HEK293 (cell line): ENCODE data around the gene ZGLP1.

Experiments
- BCL11A ChIP-seq: fragments of 450-650 bp; formaldehyde crosslinking; IDR thresholded peaks from 2 replicates; pipeline ENCODE4 v1.5.1; 2016; ENCODE audit warnings: low read depth, missing biosample characterization, missing genetic modification characterization
- EGR2 ChIP-seq: fragments of 450-650 bp; formaldehyde crosslinking; IDR thresholded peaks from 2 replicates; pipeline ENCODE4 v1.5.1; 2016; ENCODE audit warnings: low read depth, missing biosample characterization, missing genetic modification characterization
- KLF9 ChIP-seq: fragments of 450-650 bp; formaldehyde crosslinking; IDR thresholded peaks from 2 replicates; pipeline ENCODE4 v1.5.1; 2016; ENCODE audit warnings: missing biosample characterization, missing genetic modification characterization, low read depth
- PRDM4 ChIP-seq: fragments of 450-650 bp; formaldehyde crosslinking; IDR thresholded peaks from 2 replicates; pipeline ENCODE4 v1.5.1; 2017; ENCODE audit warnings: missing biosample characterization, missing genetic modification characterization
- ZBTB17 ChIP-seq: fragments of 450-650 bp; formaldehyde crosslinking; IDR thresholded peaks from 2 replicates; pipeline ENCODE4 v1.5.1; 2016; ENCODE audit warnings: missing biosample characterization, missing genetic modification characterization
- ZBTB7A ChIP-seq: fragments of 450-650 bp; formaldehyde crosslinking; IDR thresholded peaks from 2 replicates; pipeline ENCODE4 v1.5.1; 2016; ENCODE audit warnings: low read depth, missing biosample characterization, missing genetic modification characterization
- ZBTB8A ChIP-seq: fragments of 450-650 bp; formaldehyde crosslinking; IDR thresholded peaks from 2 replicates; pipeline ENCODE4 v1.5.1; 2016; ENCODE audit warnings: missing biosample characterization, missing genetic modification characterization
- ZNF133 ChIP-seq: fragments of 450-650 bp; formaldehyde crosslinking; IDR thresholded peaks from 2 replicates; pipeline ENCODE4 v1.5.1; 2016; ENCODE audit warnings: missing biosample characterization, missing genetic modification characterization
- ZNF146 ChIP-seq: fragments of 450-650 bp; formaldehyde crosslinking; IDR thresholded peaks from 2 replicates; pipeline ENCODE4 v1.5.1; 2016; ENCODE audit warnings: missing biosample characterization, missing genetic modification characterization
- ZNF214 ChIP-seq: fragments of 450-650 bp; formaldehyde crosslinking; IDR thresholded peaks from 2 replicates; pipeline ENCODE4 v1.5.1; 2017; ENCODE audit warnings: missing biosample characterization, mild to moderate bottlenecking, missing genetic modification characterization, borderline replicate concordance
- ZNF341 ChIP-seq: fragments of 450-650 bp; formaldehyde crosslinking; IDR thresholded peaks from 2 replicates; pipeline ENCODE4; 2016; ENCODE audit warnings: low read depth, missing biosample characterization, missing genetic modification characterization
- ZNF37A ChIP-seq: fragments of 450-650 bp; IDR thresholded peaks from 2 replicates; pipeline ENCODE4 v1.5.1; 2018; ENCODE audit warnings: missing biosample characterization, missing genetic modification characterization
- ZNF548 ChIP-seq: fragments of 450-650 bp; formaldehyde crosslinking; IDR thresholded peaks from 2 replicates; pipeline ENCODE4 v1.5.1; 2016; ENCODE audit warnings: missing biosample characterization, missing genetic modification characterization
- ZNF610 ChIP-seq: fragments of 450-650 bp; formaldehyde crosslinking; IDR thresholded peaks from 2 replicates; pipeline ENCODE4 v1.5.1; 2016; ENCODE audit warnings: missing biosample characterization, missing genetic modification characterization, borderline replicate concordance
- ZNF777 ChIP-seq: fragments of 450-650 bp; formaldehyde crosslinking; IDR thresholded peaks from 2 replicates; pipeline ENCODE4 v1.5.1; 2017; ENCODE audit warnings: missing biosample characterization, missing genetic modification characterization, borderline replicate concordance
- TF ChIP-seq, protein P1 (sequence below): fragments of 450-650 bp; formaldehyde crosslinking; IDR thresholded peaks from 2 replicates; pipeline ENCODE4 v1.5.1; 2016; ENCODE audit warnings: missing biosample characterization, missing genetic modification characterization, borderline replicate concordance
- TF ChIP-seq, protein P2 (sequence below): fragments of 450-650 bp; formaldehyde crosslinking; IDR thresholded peaks from 2 replicates; pipeline ENCODE4 v1.5.1; 2016; ENCODE audit warnings: missing biosample characterization, missing genetic modification characterization
- TF ChIP-seq, protein P3 (sequence below): fragments of 450-650 bp; formaldehyde crosslinking; IDR thresholded peaks from 2 replicates; pipeline ENCODE4 v1.5.1; 2016; ENCODE audit warnings: missing biosample characterization, missing genetic modification characterization
- TF ChIP-seq, protein P4 (sequence below): fragments of 450-650 bp; formaldehyde crosslinking; IDR thresholded peaks from 2 replicates; pipeline ENCODE4 v1.5.1; 2017; ENCODE audit warnings: missing biosample characterization, missing genetic modification characterization
- TF ChIP-seq, protein P5 (sequence below): fragments of 450-650 bp; formaldehyde crosslinking; IDR thresholded peaks from 2 replicates; pipeline ENCODE4 v1.5.1; 2016; ENCODE audit warnings: missing biosample characterization, missing genetic modification characterization

Gene ZGLP1

DNA sequence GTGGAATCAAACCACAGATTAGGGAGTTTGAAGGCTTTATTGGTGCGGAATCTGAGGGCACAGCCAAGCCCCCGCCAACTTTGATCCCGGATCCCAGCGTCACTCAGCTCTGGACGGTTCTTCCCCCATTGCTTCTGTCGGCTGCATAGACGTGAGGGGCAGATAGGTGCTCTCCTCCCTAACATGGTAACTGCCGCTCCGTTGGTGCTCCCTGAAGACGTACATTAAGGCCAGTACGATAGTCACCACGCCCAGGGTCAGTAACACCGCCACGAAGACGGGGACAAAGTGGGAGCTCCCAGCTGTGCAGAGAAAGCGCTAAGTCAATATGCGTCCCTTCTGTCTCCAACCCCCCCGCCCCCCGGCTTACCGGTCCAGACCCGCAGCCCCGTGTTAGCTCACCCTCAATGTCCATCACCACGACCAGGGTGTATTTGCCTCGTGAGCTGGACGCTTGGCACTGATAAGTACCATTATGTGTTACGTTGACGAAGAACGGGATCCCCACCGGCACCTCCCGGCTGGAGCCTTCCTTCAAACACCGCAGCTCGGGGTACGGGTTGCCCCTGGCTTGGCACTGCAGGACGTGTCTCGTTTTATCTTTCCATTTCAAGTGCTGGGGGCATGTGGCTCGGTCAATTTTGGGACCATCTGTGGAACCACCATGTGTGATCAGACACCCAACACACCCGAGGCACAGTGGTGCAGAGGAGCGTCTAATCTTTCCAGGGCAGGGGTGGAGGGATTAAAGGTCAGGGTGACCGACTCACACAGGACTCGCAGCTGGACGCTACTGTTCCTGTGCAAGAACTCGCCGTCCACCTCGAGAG lies 24.4 kb upstream of the ZGLP1 start (continued):
- TF ChIP-seq, protein P1, sequence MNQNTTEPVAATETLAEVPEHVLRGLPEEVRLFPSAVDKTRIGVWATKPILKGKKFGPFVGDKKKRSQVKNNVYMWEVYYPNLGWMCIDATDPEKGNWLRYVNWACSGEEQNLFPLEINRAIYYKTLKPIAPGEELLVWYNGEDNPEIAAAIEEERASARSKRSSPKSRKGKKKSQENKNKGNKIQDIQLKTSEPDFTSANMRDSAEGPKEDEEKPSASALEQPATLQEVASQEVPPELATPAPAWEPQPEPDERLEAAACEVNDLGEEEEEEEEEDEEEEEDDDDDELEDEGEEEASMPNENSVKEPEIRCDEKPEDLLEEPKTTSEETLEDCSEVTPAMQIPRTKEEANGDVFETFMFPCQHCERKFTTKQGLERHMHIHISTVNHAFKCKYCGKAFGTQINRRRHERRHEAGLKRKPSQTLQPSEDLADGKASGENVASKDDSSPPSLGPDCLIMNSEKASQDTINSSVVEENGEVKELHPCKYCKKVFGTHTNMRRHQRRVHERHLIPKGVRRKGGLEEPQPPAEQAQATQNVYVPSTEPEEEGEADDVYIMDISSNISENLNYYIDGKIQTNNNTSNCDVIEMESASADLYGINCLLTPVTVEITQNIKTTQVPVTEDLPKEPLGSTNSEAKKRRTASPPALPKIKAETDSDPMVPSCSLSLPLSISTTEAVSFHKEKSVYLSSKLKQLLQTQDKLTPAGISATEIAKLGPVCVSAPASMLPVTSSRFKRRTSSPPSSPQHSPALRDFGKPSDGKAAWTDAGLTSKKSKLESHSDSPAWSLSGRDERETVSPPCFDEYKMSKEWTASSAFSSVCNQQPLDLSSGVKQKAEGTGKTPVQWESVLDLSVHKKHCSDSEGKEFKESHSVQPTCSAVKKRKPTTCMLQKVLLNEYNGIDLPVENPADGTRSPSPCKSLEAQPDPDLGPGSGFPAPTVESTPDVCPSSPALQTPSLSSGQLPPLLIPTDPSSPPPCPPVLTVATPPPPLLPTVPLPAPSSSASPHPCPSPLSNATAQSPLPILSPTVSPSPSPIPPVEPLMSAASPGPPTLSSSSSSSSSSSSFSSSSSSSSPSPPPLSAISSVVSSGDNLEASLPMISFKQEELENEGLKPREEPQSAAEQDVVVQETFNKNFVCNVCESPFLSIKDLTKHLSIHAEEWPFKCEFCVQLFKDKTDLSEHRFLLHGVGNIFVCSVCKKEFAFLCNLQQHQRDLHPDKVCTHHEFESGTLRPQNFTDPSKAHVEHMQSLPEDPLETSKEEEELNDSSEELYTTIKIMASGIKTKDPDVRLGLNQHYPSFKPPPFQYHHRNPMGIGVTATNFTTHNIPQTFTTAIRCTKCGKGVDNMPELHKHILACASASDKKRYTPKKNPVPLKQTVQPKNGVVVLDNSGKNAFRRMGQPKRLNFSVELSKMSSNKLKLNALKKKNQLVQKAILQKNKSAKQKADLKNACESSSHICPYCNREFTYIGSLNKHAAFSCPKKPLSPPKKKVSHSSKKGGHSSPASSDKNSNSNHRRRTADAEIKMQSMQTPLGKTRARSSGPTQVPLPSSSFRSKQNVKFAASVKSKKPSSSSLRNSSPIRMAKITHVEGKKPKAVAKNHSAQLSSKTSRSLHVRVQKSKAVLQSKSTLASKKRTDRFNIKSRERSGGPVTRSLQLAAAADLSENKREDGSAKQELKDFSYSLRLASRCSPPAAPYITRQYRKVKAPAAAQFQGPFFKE (tag by site-specific recombination) = no peak
- peak; percentile 34; the same call in 1 of the 2 replicates for TF ChIP-seq ZNF610 (tag by site-specific recombination)
- peak; percentile 54 for TF ChIP-seq ZNF341 (tag by site-specific recombination)
- TF ChIP-seq ZBTB7A (tag by site-specific recombination) = no peak
- TF ChIP-seq, protein P2, sequence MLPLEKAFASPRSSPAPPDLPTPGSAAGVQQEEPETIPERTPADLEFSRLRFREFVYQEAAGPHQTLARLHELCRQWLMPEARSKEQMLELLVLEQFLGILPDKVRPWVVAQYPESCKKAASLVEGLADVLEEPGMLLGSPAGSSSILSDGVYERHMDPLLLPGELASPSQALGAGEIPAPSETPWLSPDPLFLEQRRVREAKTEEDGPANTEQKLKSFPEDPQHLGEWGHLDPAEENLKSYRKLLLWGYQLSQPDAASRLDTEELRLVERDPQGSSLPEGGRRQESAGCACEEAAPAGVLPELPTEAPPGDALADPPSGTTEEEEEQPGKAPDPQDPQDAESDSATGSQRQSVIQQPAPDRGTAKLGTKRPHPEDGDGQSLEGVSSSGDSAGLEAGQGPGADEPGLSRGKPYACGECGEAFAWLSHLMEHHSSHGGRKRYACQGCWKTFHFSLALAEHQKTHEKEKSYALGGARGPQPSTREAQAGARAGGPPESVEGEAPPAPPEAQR (tag by site-specific recombination) = no peak
- TF ChIP-seq ZNF214 (tag by site-specific recombination) = no peak
- TF ChIP-seq ZNF133 (tag by site-specific recombination) = no peak
- TF ChIP-seq BCL11A (tag by site-specific recombination) = 0 out of 2 replicates have a peak, but pooled peaks have one; percentile 26
- 0 out of 2 replicates have a peak, but pooled peaks have one; percentile 14 for TF ChIP-seq PRDM4
- TF ChIP-seq EGR2 = peak; percentile 60
- peak; percentile 83; the same call in 1 of the 2 replicates for TF ChIP-seq ZNF777 (tag by site-specific recombination)
- peak; percentile 89 for TF ChIP-seq ZBTB17 (tag by site-specific recombination)
- TF ChIP-seq ZNF146 (tag by site-specific recombination) = 0 out of 2 replicates have a peak, but pooled peaks have one; percentile 19
- TF ChIP-seq, protein P3, sequence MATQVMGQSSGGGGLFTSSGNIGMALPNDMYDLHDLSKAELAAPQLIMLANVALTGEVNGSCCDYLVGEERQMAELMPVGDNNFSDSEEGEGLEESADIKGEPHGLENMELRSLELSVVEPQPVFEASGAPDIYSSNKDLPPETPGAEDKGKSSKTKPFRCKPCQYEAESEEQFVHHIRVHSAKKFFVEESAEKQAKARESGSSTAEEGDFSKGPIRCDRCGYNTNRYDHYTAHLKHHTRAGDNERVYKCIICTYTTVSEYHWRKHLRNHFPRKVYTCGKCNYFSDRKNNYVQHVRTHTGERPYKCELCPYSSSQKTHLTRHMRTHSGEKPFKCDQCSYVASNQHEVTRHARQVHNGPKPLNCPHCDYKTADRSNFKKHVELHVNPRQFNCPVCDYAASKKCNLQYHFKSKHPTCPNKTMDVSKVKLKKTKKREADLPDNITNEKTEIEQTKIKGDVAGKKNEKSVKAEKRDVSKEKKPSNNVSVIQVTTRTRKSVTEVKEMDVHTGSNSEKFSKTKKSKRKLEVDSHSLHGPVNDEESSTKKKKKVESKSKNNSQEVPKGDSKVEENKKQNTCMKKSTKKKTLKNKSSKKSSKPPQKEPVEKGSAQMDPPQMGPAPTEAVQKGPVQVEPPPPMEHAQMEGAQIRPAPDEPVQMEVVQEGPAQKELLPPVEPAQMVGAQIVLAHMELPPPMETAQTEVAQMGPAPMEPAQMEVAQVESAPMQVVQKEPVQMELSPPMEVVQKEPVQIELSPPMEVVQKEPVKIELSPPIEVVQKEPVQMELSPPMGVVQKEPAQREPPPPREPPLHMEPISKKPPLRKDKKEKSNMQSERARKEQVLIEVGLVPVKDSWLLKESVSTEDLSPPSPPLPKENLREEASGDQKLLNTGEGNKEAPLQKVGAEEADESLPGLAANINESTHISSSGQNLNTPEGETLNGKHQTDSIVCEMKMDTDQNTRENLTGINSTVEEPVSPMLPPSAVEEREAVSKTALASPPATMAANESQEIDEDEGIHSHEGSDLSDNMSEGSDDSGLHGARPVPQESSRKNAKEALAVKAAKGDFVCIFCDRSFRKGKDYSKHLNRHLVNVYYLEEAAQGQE (tag by site-specific recombination) = no peak
- TF ChIP-seq ZBTB8A (tag by site-specific recombination) = no peak
- no peak for TF ChIP-seq ZNF548
- TF ChIP-seq, protein P4, sequence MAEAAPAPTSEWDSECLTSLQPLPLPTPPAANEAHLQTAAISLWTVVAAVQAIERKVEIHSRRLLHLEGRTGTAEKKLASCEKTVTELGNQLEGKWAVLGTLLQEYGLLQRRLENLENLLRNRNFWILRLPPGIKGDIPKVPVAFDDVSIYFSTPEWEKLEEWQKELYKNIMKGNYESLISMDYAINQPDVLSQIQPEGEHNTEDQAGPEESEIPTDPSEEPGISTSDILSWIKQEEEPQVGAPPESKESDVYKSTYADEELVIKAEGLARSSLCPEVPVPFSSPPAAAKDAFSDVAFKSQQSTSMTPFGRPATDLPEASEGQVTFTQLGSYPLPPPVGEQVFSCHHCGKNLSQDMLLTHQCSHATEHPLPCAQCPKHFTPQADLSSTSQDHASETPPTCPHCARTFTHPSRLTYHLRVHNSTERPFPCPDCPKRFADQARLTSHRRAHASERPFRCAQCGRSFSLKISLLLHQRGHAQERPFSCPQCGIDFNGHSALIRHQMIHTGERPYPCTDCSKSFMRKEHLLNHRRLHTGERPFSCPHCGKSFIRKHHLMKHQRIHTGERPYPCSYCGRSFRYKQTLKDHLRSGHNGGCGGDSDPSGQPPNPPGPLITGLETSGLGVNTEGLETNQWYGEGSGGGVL (tag by site-specific recombination) = no peak
- TF ChIP-seq KLF9 (tag by site-specific recombination) = peak; percentile 43; the same call in 1 of the 2 replicates
- TF ChIP-seq, protein P5, sequence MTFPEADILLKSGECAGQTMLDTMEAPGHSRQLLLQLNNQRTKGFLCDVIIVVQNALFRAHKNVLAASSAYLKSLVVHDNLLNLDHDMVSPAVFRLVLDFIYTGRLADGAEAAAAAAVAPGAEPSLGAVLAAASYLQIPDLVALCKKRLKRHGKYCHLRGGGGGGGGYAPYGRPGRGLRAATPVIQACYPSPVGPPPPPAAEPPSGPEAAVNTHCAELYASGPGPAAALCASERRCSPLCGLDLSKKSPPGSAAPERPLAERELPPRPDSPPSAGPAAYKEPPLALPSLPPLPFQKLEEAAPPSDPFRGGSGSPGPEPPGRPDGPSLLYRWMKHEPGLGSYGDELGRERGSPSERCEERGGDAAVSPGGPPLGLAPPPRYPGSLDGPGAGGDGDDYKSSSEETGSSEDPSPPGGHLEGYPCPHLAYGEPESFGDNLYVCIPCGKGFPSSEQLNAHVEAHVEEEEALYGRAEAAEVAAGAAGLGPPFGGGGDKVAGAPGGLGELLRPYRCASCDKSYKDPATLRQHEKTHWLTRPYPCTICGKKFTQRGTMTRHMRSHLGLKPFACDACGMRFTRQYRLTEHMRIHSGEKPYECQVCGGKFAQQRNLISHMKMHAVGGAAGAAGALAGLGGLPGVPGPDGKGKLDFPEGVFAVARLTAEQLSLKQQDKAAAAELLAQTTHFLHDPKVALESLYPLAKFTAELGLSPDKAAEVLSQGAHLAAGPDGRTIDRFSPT (tag by site-specific recombination) = peak; percentile 68
- no peak for TF ChIP-seq ZNF37A (tag by site-specific recombination)
